Measurements from ENCODE around the gene PELO.

Gene PELO

DNA sequence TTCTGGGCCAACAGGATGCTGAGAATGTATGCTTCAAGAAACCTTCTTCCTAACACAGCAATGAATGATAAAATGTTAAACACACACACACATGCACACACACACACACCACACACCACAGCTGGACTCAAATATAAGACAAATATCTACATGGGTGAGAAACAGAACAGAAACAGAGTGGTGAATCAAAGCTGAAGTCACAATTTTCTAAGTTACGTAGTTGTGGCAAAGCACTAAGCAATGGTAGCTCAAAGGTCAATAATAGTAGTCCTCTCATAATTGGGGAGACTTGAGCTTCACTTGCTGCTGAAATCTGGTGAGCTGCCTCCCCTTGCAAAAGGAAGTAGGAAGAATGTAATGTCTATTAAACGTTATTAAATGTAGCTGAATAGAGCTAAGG, 33.7 kb upstream of the PELO start:
- H3K4me3 ChIP-seq (ENCODE audit: low read depth in 1 of 2, low read length in 1 of 2): no peak overlapping the region
- H3K36me3 ChIP-seq: no peaks in the 10 kb centered on the region
- no peak overlapping the region for H3K27ac ChIP-seq
- TF ChIP-seq, protein P1, sequence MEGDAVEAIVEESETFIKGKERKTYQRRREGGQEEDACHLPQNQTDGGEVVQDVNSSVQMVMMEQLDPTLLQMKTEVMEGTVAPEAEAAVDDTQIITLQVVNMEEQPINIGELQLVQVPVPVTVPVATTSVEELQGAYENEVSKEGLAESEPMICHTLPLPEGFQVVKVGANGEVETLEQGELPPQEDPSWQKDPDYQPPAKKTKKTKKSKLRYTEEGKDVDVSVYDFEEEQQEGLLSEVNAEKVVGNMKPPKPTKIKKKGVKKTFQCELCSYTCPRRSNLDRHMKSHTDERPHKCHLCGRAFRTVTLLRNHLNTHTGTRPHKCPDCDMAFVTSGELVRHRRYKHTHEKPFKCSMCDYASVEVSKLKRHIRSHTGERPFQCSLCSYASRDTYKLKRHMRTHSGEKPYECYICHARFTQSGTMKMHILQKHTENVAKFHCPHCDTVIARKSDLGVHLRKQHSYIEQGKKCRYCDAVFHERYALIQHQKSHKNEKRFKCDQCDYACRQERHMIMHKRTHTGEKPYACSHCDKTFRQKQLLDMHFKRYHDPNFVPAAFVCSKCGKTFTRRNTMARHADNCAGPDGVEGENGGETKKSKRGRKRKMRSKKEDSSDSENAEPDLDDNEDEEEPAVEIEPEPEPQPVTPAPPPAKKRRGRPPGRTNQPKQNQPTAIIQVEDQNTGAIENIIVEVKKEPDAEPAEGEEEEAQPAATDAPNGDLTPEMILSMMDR (IDR thresholded peaks at IDR 0.05): no peak
- peaks cover 6 to 8% of the 10 kb centered on the region in 2 experiments for H3K4me1 ChIP-seq (ENCODE audit: control insufficient read depth in 1 of 2, insufficient read depth in 1 of 2, low read depth in 1 of 2, low read length in 1 of 2)
- no peaks in the 10 kb centered on the region for H3K9me3 ChIP-seq
- no peaks in the 10 kb centered on the region for H3K27me3 ChIP-seq

DNA sequence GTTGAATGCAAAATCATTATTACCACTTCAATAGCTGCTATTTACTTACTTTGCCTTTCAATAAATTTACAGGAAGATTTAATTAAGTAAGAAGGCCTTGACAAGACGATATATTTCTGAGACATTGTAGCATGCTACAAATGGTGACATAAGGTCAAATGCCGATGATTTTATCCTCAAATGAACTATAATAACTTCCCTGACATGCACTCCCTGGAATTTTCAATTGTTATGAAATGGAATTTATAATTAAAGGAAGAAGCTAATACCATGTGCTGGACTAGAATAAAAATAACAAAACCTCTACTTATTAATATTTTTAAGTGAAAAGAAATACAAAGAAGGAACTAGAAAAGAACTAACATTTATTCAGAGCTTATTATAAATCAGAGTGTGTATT, 30.2 kb upstream of the PELO start:
- Histone ChIP-seq H3K4me1 (ENCODE audit: control insufficient read depth in 1 of 2, insufficient read depth in 1 of 2, low read depth in 1 of 2, low read length in 1 of 2) (peaks cover 7 to 9% of the 10 kb centered on the region in 2 experiments), H3K27ac (no peak overlapping the region), H3K9me3 (no peaks in the 10 kb centered on the region), H3K27me3 (no peaks in the 10 kb centered on the region), H3K36me3 (no peaks in the 10 kb centered on the region), H3K4me3 (ENCODE audit: low read depth in 1 of 2, low read length in 1 of 2) (no peak overlapping the region)
- TF ChIP-seq, protein P1 (IDR thresholded peaks at IDR 0.05): no peak

DNA sequence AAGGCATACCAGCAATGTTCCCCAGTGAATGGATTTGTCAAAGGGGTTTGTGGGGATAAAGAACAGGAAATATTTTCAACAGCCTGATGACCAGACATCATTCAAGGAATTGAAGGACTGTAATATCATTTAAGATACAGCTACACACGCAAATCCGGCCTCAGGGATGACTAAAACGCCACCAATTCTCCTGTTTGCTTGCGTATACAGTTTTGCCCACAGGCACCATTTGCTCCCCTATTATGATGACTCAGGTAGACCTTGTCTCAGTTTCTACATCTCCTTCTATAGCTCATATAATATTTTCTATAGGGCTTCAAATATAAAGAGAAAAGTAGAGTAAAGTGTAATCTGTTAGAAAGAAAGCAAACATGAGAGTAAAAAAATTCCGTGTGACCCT, 29.7 kb upstream of the PELO start:
- H3K36me3 ChIP-seq: no peaks in the 10 kb centered on the region
- no peak overlapping the region for H3K27ac ChIP-seq
- TF ChIP-seq, protein P1 (IDR thresholded peaks at IDR 0.05): no peak
- H3K4me1 ChIP-seq (ENCODE audit: control insufficient read depth in 1 of 2, insufficient read depth in 1 of 2, low read depth in 1 of 2, low read length in 1 of 2): peaks cover 7 to 9% of the 10 kb centered on the region in 2 experiments
- H3K4me3 ChIP-seq (ENCODE audit: low read depth in 1 of 2, low read length in 1 of 2): no peak overlapping the region
- no peaks in the 10 kb centered on the region for H3K9me3 ChIP-seq
- H3K27me3 ChIP-seq: no peaks in the 10 kb centered on the region

DNA sequence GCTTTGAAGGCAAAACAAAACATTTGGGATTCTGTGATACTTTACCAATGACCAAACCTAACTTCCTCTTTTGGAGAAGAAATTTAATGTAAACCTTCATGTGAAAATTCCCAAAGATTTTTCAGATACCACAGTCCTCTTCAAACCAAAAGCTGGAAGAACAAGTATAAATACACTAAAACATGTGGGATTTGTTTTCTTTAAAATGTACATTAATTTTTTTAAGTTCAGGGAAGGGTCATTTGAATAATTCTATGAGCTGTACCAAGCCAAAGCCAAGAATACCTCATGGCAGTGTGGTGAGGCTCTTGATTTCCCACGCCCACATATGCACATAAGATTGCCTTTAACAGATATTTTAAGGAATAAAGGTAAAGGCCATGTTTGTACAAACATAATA, 28.4 kb upstream of the PELO start:
- H3K4me1 ChIP-seq (ENCODE audit: control insufficient read depth in 1 of 2, insufficient read depth in 1 of 2, low read depth in 1 of 2, low read length in 1 of 2): peaks cover 7 to 9% of the 10 kb centered on the region in 2 experiments
- H3K9me3 ChIP-seq: no peaks in the 10 kb centered on the region
- TF ChIP-seq, protein P1 (IDR thresholded peaks at IDR 0.05): no peak
- H3K4me3 ChIP-seq (ENCODE audit: low read depth in 1 of 2, low read length in 1 of 2): no peak overlapping the region
- H3K27ac ChIP-seq: no peak overlapping the region
- H3K27me3 ChIP-seq: no peaks in the 10 kb centered on the region
- H3K36me3 ChIP-seq: no peaks in the 10 kb centered on the region

DNA sequence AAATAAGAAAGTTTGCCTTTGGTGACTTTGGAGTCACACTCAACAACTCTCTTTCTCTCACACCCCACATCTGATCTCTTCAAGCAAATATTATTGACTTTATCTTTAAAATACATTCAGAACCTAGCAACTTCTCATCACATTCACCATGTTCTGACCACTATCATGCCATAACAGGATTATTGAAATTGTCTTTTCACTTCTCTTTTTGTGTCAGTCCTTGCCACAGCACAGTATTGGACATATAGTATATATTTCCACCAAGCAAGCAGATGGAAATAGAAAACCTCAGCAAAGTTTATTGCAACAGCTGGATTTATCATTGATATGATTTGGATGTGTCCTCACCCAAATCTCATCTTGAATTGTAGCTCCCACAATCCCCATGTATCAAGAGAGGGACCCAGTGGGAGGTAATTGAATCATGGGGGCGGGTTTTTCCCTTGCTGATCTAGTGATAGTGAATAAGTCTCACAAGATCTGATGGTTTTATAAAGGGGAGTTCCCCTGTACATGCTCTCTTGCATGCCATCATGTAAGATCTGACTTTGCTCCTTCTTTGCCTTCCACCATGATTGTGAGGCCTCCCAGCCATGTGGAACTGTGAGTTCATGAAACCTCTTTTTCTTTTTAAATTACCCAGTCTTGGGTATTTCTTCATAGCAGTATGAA, 26.9 kb upstream of the PELO start:
- TF ChIP-seq, protein P1 (IDR thresholded peaks at IDR 0.05): no peak
- H3K9me3 ChIP-seq: no peaks in the 10 kb centered on the region
- no peaks in the 10 kb centered on the region for H3K36me3 ChIP-seq
- H3K27me3 ChIP-seq: no peaks in the 10 kb centered on the region
- H3K27ac ChIP-seq: no peak overlapping the region
- peaks cover 7 to 9% of the 10 kb centered on the region in 2 experiments for H3K4me1 ChIP-seq (ENCODE audit: control insufficient read depth in 1 of 2, insufficient read depth in 1 of 2, low read depth in 1 of 2, low read length in 1 of 2)
- no peak overlapping the region for H3K4me3 ChIP-seq (ENCODE audit: low read depth in 1 of 2, low read length in 1 of 2)
